Measurements from ENCODE around the gene PKD2L1. TPM values are rescaled to one million over a fixed set of nuclear protein-coding genes. Genes with fewer than 3 reads are reported as not detected.

PKD2L1 gene
- total and polyA plus RNA-seq, 7 donors, result 0.31 to 4.2 (median 0.60) TPM; not detected in 4

DNA sequence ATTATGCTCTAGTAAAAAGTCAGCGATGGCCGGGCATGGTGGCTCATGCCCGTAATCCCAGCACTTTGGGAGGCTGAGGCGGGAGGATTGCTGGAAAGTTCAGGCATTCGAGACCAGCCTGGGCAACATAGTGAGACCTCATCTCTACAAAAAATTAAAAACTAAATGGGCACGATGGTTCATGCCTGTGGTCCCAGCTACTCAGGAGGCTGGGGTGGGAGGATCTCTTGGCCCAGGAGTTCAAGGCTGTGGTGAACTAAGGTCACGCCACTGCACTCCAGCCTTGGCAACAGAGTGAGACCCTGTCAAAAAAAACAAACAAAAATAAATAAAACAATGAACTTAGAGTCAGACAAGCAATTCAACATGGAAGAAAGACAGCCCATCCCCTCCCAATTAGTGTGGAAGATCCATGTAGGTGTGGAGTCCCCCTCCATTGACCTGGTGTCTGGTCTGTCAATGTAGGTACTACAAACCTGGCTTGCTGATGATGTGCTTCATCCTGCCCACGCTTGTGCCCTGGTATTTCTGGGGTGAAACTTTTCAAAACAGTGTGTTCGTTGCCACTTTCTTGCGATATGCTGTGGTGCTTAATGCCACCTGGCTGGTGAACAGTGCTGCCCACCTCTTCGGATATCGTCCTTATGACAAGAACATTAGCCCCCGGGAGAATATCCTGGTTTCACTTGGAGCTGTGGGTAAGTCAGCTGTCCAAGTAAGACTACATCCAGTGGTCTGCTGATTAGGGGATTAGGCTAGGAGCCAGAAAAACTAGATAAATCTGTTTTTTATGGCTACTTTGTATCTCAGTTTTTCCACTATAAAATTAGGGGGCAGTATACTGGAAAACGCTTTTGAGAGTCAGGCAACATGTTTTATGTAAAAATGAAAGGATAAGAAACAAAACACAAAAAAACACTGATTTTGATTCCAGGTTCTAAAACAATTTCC, 26.3 kb upstream of the PKD2L1 start:
- Histone ChIP-seq H3K27ac (no peak overlapping the region), H3K36me3 (peaks cover 0 to 10% (median 0%) of the 10 kb centered on the region in 4 donors), H3K27me3 (no peaks in the 10 kb centered on the region), H3K9me3 (no peaks in the 10 kb centered on the region), H3K4me1 (peaks cover 0 to 18% (median 13%) of the 10 kb centered on the region in 4 donors), H3K4me3 (no peak overlapping the region)
- DNase-seq, result no peak
- TF ChIP-seq, protein P1, sequence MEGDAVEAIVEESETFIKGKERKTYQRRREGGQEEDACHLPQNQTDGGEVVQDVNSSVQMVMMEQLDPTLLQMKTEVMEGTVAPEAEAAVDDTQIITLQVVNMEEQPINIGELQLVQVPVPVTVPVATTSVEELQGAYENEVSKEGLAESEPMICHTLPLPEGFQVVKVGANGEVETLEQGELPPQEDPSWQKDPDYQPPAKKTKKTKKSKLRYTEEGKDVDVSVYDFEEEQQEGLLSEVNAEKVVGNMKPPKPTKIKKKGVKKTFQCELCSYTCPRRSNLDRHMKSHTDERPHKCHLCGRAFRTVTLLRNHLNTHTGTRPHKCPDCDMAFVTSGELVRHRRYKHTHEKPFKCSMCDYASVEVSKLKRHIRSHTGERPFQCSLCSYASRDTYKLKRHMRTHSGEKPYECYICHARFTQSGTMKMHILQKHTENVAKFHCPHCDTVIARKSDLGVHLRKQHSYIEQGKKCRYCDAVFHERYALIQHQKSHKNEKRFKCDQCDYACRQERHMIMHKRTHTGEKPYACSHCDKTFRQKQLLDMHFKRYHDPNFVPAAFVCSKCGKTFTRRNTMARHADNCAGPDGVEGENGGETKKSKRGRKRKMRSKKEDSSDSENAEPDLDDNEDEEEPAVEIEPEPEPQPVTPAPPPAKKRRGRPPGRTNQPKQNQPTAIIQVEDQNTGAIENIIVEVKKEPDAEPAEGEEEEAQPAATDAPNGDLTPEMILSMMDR (IDR thresholded peaks at IDR 0.05), result no peak
- TF ChIP-seq EP300 (IDR thresholded peaks at IDR 0.05) (no peak), POLR2AphosphoS5 (IDR thresholded peaks at IDR 0.05) (no peak), POLR2A (IDR thresholded peaks at IDR 0.05) (no peak)
- 95% methylated on average over 14 of the region's 14 CpGs for WGBS, 2 donors
- intact Hi-C loops (cut with DNase I), result no loop called here

DNA sequence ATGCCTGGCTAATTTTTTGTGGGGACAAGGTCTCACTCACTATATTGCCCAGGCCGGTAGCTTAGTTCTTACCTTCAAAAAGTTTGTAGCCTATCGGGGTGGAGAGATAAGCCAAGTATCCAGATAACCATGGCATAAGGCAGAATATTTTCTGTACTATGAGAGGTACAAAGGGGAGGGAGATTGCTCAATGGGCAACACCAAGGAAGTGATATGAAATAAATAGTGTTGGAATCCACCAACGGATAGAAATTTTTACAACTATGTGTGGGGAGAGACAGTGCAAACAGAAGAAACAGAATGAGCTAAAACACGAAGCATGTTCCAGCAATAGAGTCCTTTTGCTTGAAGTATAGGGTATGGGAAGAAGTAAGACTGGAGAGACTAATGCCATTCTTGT, 25.1 kb upstream of the PKD2L1 start:
- H3K36me3 ChIP-seq, result peaks cover 0 to 2% (median 0%) of the 10 kb centered on the region in 4 donors
- WGBS, 2 donors, result 34 to 75% methylated on average over 4 of the region's 4 CpGs
- no peak for DNase-seq
- intact Hi-C loops (cut with DNase I), result no loop called here
- H3K4me1 ChIP-seq, result peaks cover 0 to 17% (median 12%) of the 10 kb centered on the region in 4 donors
- no peaks in the 10 kb centered on the region for H3K9me3 ChIP-seq
- H3K4me3 ChIP-seq, result no peak overlapping the region
- no peaks in the 10 kb centered on the region for H3K27me3 ChIP-seq
- TF ChIP-seq EP300 (IDR thresholded peaks at IDR 0.05) (no peak), POLR2A (IDR thresholded peaks at IDR 0.05) (no peak), POLR2AphosphoS5 (IDR thresholded peaks at IDR 0.05) (no peak)
- TF ChIP-seq, protein P1 (IDR thresholded peaks at IDR 0.05), result no peak
- H3K27ac ChIP-seq, result no peak overlapping the region

DNA sequence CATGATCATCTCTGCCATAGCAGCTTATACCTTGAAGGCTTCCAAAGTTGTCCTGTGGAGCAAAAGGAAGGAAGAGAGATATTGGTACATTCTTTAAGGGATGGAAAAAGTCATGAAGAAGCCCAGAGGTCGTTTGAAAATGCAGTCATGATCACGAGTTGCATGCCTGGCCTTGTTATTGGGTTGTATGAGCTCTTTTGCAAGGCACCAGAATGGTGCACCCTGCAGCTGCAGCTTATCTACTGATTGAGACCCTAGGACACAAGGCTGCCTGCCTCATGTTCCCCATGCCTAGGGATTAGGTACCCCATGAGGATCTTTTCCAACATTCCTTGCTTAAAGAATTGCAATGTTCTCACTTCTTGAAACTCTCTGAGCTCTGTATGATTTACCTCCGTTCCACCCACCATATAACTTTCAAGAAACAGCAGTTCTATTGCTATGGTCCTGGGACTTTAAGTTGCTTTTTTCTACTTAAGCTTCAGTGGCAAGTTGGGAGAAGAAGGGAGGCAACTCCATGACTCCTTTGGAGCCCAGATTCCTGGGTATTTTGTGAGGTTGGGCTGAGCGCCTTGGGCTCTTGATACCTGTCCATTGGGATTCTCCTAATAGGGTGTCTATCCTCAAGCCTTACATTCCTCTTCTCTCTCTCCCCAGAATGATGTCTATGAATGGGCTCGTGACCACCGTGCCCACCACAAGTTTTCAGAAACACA, 23.9 kb upstream of the PKD2L1 start:
- Histone ChIP-seq H3K36me3 (no peaks in the 10 kb centered on the region), H3K9me3 (no peaks in the 10 kb centered on the region), H3K27me3 (peaks cover 0 to 5% (median 0%) of the 10 kb centered on the region in 3 donors), H3K27ac (no peak overlapping the region), H3K4me3 (no peak overlapping the region), H3K4me1 (peaks cover 0 to 8% (median under 1%) of the 10 kb centered on the region in 4 donors)
- DNase-seq, result no peak
- TF ChIP-seq EP300 (IDR thresholded peaks at IDR 0.05) (no peak), POLR2A (IDR thresholded peaks at IDR 0.05) (no peak), POLR2AphosphoS5 (IDR thresholded peaks at IDR 0.05) (no peak)
- TF ChIP-seq, protein P1 (IDR thresholded peaks at IDR 0.05), result no peak
- WGBS, 2 donors, result 93 to 94% methylated on average over 6 of the region's 6 CpGs
- intact Hi-C loops (cut with DNase I), result no loop called here

DNA sequence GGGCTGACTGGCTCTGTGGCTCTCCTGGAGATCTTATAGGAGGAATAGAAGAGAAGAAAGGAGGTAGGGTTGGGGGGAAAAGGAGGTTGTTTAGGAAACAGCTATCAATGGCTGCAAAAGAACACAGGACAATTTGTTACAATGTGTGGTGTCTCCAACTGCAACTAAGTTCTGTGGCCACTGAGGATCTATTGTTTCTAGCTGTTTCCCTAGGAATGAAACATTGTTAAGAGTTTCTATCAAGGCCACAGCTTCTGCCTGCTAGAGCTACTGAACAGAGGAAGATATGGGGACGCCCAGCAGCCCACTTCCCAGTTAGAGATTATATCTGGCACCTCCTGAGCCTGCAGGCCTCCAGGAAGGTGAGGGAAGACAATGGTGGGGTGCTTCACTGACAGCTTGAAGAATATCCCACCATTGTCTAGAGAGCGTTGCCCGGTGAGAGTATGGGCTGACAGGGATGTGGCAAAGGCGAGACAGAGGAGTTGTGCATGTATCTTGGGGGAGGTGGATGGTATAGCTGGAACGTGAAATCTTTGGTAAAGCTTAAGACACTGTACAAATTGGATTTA, 21.0 kb upstream of the PKD2L1 start:
- Histone ChIP-seq H3K4me1 (peaks cover 0 to 29% (median 9%) of the 10 kb centered on the region in 4 donors), H3K27me3 (peaks cover 0 to 28% (median 8%) of the 10 kb centered on the region in 3 donors), H3K27ac (no peak overlapping the region), H3K4me3 (no peak overlapping the region), H3K9me3 (no peaks in the 10 kb centered on the region), H3K36me3 (no peaks in the 10 kb centered on the region)
- TF ChIP-seq POLR2A (IDR thresholded peaks at IDR 0.05) (no peak), EP300 (IDR thresholded peaks at IDR 0.05) (no peak), POLR2AphosphoS5 (IDR thresholded peaks at IDR 0.05) (no peak)
- TF ChIP-seq, protein P1 (IDR thresholded peaks at IDR 0.05), result no peak
- DNase-seq, result no peak
- intact Hi-C loops (cut with DNase I), result no loop called here
- 91 to 98% methylated on average over 5 of the region's 5 CpGs for WGBS, 2 donors

Measured in sigmoid colon (tissue), 7 donors.